Adrenal gland (tissue), 5 donors: Measurements from ENCODE around the gene KATNB1.
A peak's percentile ranks its signal among the peaks of the same experiment; 100 is the strongest.

Source experiments
- CTCF ChIP-seq, 6 experiments: fragments of 450-650 bp in 4 of 6; fragments of 200-600 bp in 2 of 6; sonication (generic) in 1 of 6; IDR thresholded peaks; 1 replicate in 5 of 6; 2 replicates in 1 of 6; pipeline versions ENCODE4 v1.5.1 to v1.8.0; 2016 to 2021; ENCODE audit warnings: antibody characterized with exemption in 6 of 6, mild to moderate bottlenecking in 2 of 6, moderate library complexity in 1 of 6
- POLR2A ChIP-seq, 2 donors: fragments of 450-650 bp; IDR thresholded peaks; one replicate each; pipeline ENCODE4 v1.6.1; 2017; ENCODE audit warnings: antibody characterized with exemption in 2 of 2, mild to moderate bottlenecking in 2 of 2, moderate library complexity in 1 of 2
- donor health status: DM: no; HTN: no; CAD: no.

DNA sequence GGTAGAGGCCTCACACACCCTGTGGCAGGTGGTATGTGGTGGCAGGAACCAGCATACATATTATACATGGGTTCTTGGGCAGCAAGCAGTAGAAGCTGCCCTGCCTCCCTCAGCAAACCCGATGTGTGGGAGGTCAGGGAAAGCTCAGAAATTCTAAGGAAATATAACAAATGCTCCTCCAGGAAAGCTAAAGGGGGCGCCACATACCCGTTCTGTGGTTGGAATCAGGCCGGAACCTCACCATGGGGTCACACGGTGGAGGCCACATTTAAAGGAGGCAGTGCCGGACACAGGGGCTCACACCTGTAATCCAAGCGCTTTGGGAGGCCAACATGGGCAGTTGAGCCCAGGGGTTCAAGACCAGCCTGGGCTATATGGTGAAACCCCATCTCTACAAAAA is 12.4 kb upstream of the KATNB1 start:
- TF ChIP-seq POLR2A (IDR thresholded peaks at IDR 0.05) (no peak), CTCF (IDR thresholded peaks at IDR 0.05) (peak in 2 of 6 experiments; percentile 17 to 32)
